Stimulated activated CD4-positive, alpha-beta T cell treated with anti-CD3 and anti-CD28 coated beads, Interleukin-1b, Interleukin-23, amount 100 ng/mL, for 4 hours (primary cell): ENCODE measurements around the gene ZNF497.
"Not testable (repeated sequence)": the region's sequence is repeated elsewhere in the genome, so short reads cannot be mapped to it uniquely, and the experiment has no call there.

Experiments
- DNase-seq, 2 donors: peaks; one replicate each; pipeline ENCODE4 v3.0.0-alpha.2; 2020; ENCODE audit warnings: low read depth in 2 of 2

Gene ZNF497

DNA sequence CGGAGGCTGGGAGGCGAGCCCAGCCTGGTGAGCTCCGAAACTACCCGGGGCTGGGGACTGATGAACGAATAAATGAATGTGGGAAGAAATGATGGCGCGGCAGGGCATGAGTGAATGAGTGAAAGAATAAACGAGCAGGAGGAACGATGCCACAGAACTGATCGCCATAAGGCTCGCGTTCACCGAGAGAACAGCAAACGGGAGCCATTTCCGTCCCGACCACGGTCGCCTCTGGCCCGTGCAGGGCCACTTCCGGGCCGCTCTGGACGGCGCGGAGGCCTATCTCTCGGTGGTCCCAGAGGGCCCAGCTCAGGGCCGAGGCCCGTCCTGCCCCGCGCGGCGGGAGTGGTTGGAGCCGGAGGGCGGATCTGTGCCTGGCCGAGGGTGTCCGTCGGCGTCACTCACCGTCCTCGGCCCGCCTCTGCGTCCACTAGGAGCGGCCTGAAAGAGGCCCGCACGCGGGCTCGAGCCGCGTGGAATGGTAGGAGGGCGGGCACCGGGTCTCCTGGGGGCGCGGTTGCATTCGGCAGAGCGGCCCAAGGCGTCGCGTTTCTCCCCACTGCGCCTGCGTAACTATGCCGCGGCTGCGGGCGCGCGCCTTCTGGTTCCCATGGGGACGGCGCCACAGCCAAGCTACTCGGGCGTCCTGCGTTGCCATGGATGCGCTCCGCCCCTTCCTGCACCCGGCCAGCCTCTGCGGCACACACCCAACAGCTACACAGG, at the start of gene ZNF497:
TSS of gene ZNF497 (minus strand) at position 480 of the 723 bp plus-strand sequence. CDS start 5,116 bp downstream, outside the sequence.
- DNase-seq: peak; percentile 95 to 96

DNA sequence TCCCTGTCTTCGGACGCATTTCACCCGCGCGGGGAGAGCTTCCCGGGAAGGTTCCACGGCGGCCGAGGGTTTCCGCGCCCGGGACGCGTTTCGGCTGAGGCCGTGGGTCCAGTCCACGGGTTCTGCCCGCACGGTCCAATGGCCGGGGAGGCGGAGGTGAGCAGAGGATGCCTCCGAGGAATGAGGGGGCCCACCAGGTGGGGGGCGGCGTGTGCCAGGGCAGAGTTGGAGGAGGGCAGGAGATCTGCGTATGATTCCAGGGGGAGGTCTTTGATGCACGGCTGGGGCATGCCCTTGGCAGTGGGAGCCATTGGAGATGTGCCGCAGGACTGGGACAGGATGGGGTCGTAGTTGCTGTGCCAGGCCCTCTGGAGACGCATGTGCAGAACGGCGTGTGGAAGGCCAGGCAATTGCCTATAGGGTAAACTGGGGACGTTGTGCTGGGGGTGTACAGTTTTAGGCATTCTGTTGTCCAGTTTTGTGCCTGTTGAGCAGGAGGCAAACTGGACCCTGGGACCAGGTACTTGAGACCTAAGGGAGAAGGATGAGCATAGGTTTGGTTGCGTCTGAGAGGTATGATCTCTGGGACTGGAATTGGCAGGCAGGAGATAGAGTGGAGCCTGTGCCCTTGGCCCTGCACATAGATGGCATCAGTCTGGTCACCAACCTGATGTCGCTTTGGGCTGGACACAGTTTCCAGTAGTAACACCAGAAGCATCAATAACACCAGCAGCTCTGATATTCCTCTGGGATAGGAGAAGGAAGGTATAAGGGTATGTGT, 46.6 kb upstream of the ZNF497 start:
- DNase-seq: no peak

- DNase-seq: peak; percentile 91
Measured at GRCh38 chr19:58408152-58409009, 45.8 kb upstream of the ZNF497 start, which contains the start of gene ZNF584. TSS of gene ZNF584 (plus strand) at chr19:58408649. CDS start at chr19:58409148, 499 bp downstream.

DNA sequence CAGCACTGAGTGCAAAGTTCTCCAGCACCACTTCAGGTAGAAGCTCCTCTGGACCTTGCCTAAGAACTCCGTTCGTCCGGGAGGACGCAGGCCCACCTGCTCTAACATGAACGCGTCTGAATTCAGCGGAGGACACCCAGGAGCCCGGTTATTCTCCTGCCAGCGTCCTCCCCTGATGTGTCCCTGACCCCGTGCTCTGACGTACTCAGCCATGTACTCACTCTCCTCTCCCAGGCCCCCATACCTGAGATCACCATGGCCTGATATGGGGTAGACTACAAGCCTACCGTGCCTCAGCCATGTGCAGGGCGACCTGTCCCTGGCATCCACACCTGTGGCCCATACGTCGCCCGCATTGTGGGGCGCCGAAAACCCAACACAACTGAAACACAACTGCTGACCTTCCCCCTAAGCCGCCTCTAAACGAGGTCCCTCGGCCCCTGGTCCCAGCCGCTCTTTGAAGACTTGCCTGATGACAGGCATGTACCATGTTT, 45.2 kb upstream of the ZNF497 start:
- DNase-seq: no peak

GRCh38 chr19:58406818-58407657, 44.5 kb upstream of the ZNF497 start:
- DNase-seq: no peak

DNA sequence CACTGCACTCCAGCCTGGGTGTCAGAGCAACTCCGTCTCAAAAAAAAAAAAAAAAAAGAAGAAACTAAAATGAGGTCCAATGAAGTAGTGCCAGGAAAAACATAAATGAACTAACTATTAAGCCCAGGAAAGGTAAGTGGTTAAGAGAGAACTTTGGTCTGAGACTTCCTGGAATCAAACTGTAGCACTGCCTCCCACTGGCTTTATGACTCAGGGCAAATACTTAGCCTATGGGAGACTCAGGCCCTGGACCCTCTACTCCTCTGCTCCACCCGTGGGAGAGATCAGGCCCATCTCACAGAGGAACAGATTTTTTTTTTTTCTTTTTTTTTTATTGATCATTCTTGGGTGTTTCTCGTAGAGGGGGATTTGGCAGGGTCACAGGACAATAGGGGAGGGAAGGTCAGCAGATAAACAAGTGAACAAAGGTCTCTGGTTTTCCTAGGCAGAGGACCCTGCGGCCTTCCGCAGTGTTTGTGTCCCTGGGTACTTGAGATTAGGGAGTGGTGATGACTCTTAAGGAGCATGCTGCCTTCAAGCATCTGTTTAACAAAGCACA, 41.4 kb upstream of the ZNF497 start:
- not testable (repeated sequence) for DNase-seq

- no peak for DNase-seq
Measured at GRCh38 chr19:58401840-58402421, 39.4 kb upstream of the ZNF497 start.

DNA sequence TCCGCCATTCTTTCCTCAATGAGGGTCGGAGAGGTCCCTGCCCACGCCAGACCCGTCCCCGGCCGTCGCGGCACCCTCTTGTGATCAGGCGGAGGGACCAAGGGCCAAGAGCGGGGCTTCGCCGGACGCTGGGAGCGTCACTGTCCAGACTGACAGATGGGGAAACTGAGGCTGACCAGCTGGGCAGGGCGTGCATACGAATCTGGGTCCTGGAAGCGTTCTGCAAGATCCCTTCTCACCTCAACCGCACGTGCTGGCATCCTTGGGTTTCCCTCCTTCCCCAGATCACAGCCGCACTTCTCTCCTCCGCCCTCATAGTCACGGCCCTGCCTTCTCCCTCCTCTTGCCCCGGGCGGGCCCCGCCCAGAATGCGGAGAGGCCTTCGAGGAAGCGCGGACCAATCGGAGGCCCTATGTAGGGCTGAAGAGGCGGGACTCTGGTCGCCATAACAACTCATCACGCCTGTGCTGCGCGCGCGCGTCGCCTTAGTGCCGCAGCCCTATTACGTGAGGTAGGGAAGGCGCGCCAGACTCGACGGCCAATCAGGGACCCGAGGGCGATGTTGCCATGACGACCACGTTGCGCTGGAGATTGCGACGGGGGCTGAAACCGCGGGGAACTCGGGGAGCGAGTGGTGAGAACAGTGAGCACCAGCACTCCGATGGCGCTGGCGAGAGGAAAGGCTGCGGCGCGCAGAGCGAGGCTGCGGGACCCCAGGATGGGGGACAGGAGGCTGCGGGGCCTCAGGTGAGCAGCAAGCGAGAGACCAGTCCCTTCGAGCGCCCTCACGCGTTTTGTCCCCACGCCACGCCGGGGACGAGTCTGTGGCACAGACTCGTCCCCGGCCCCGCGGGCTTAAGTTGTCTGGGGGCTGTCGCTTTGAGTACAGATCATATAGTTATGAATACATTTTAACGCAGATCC, 38.6 kb upstream of the ZNF497 start:
- DNase-seq: peak; percentile 98 to 99

GRCh38 chr19:58400316-58400915, 37.9 kb upstream of the ZNF497 start:
- DNase-seq: no peak

DNA sequence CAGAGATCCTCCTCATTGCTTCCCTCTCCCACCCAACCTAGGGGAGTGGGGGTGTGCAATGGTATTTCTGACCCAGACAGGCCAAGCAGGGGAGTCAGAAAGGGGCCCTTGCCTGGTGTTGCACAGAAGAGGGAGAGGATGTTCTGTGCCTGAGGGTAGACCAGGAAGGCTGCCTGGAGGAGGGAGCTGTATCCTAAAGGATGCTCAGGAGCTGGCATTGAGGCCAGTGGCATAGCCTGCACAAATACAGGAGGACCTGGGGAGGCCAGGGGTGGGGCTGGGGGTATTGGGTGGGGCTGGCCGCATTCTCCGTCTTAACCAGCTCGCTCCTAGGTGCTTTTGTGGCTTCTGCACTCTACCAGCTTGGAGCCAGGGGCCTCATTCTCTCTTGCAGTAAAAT, 37.4 kb upstream of the ZNF497 start:
- no peak for DNase-seq

DNA sequence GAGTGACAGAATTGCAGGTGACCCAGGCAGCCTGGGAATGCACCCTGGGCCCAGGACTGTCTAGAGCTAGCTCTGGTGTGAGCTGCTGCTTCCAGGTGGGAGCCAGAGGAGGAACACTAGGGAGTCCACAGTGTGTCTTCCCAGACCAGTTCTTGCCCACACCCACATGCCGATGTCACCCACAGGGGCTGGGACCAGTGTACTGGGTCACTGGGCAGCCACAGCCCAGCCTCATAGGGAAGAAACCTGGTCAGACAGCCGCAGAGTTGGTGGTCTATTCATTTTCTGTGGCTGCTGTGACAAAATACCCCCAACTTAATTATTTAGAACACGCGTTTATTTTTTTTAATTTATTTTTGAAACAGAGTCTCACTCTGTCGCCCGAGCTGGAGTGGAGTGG, 36.0 kb upstream of the ZNF497 start:
- DNase-seq: no peak

- no peak for DNase-seq
Measured at GRCh38 chr19:58398087-58398486, 35.5 kb upstream of the ZNF497 start.

GRCh38 chr19:58397533-58398037, 35.0 kb upstream of the ZNF497 start:
- DNase-seq: no peak

DNA sequence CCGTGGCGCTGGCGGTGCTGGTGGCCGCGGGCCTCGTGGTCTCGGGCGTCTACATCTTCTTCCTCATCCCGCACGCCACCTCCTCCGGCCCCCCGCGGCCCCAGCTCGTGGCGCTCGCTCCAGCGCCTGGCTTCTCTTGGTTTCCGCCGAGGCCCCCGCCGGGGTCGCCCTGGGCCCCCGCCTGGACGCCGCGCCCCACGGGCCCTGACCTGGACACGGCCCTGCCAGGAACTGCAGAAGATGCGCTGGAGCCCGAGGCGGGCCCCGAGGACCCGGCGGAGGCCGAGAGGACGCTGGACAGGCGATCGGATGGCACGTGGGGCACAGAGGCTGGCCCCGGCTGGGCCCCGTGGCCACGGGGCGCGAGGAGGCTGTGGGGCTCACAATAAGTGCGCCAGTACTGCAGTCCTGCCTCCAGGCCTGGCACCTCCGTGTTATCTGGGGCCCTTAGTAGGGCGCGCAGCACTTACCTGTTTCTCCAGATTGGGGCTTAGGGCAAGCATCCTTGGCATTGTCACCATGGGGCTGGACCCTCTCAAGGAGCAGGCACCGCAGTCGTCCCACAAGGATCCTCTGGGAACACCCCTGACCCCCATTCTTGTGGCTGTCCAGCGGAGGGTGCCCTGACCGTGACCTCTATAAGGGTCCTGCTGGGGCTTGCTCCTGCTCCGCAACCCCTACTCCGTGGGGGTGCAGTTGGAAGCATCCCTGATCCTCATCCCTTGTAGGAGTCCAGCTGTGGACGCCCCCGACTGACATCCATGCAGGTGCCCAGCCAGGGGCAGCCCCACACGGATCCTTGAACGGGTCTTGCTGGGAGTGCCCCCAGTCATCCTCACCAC, 34.4 kb upstream of the ZNF497 start:
- DNase-seq: no peak

DNA sequence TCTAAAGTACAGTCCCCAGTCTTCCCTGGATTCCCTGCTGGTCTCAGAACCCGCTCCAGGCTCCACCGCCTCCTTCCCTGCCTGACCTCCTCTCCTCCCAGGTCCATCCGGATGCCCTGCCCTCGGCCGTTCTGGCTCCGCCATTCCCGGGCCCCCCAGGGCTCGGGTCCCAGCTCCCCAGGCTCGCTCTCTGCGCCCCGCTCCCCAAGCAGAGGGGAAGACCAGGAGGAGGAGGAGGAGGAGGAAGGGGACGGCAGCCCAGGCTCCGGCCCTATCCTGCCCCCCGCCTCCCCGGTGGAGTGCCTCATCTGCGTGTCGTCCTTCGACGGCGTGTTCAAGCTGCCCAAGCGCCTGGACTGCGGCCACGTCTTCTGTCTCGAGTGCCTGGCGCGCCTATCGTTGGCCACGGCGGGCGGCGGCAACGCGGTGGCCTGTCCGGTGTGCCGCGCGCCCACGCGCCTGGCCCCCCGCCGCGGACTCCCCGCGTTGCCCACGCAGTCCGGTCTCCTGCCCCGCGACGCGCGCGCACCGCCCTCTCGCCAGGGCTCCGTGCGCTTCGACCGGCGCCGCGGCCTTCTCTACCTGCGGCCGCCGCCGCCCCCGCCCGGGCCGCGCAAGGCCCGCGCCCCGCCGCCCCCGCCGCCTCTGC, 33.6 kb upstream of the ZNF497 start:
- peak in 1 of 2 donors; percentile 46 for DNase-seq

DNA sequence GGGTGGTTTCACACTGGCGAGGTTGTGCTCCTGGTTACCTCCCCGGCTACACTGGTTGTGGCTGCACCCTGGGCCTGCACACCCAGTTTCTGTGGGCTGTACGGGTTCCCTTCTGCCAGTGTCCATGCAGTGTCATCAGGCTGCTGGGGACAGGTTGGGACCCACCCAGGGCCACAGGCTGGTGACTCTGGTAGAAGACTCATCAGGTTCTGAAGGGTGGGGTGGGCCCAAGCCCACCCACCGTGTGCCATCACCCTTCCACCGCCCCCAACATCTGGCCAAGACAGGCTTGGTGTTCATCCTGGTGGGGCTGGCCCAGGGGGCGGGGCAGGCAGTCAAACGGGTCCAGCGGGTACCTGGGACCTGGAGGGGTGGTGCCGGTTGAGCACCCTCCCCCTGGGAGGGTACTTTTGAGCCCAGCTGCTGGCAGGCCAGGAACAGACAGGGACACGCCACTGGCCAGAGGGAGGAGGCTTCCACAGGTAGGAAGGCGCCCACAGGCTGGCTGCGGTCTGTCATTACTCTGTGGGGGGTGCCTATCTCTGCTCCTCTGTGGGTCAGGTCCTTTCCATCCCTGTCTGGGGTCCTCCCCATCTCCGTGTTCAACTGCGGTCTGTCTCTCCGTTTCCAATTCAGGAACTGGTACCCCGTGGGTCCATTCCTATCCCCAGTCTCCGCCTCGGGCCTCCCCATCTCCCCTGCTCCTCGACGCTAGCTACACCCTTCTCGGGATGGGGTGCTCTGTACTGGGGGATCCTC, 32.8 kb upstream of the ZNF497 start, which contains the start of gene RNF225:
TSS of gene RNF225 (plus strand) at position 437 of the 759 bp plus-strand sequence. CDS start 434 bp downstream, outside the sequence.
- DNase-seq: peak in 1 of 2 donors; percentile 40
